ENCODE results near the gene NRDE2.

NRDE2 gene, protein sequence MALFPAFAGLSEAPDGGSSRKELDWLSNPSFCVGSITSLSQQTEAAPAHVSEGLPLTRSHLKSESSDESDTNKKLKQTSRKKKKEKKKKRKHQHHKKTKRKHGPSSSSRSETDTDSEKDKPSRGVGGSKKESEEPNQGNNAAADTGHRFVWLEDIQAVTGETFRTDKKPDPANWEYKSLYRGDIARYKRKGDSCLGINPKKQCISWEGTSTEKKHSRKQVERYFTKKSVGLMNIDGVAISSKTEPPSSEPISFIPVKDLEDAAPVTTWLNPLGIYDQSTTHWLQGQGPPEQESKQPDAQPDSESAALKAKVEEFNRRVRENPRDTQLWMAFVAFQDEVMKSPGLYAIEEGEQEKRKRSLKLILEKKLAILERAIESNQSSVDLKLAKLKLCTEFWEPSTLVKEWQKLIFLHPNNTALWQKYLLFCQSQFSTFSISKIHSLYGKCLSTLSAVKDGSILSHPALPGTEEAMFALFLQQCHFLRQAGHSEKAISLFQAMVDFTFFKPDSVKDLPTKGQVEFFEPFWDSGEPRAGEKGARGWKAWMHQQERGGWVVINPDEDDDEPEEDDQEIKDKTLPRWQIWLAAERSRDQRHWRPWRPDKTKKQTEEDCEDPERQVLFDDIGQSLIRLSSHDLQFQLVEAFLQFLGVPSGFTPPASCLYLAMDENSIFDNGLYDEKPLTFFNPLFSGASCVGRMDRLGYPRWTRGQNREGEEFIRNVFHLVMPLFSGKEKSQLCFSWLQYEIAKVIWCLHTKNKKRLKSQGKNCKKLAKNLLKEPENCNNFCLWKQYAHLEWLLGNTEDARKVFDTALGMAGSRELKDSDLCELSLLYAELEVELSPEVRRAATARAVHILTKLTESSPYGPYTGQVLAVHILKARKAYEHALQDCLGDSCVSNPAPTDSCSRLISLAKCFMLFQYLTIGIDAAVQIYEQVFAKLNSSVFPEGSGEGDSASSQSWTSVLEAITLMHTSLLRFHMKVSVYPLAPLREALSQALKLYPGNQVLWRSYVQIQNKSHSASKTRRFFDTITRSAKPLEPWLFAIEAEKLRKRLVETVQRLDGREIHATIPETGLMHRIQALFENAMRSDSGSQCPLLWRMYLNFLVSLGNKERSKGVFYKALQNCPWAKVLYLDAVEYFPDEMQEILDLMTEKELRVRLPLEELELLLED

DNA sequence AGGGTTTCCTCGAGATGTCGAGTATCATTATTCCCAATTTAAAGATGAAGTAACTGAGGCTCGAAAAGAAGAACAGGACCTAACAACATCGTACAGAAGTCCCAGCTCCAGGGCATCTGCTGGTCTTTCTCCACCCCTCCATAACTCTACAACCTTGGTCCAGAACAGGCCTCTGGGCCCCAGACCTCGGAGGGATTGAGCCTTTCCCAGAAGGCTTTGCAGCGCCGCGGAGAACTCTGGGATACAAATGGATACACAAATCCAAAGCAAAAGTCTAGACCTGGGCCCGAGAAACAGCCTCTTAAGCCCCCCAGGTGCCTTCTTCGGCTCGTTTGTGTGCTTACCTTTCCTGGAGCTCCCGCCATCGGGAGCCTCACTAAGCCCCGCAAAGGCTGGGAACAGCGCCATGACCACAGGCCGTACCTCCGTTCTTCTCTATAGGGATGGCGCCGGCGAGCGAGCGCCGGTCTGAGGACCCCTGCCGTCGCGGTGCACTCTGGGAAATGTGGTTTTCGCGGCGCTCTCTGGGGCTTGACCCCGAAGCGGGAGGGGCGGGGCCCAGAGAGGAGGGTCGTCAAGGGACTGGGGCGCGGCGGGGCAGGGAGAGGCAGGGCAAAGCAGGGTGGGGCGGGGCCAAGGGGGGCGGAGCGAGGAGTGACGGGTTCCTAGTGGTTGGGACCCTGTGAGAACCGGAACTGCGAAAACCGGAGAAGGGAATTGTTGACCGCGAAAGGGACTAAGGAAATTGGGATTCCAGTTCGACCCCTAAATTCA, at the start of gene NRDE2:
Gene NRDE2 (minus strand): TSS at position 445 of the 774 bp plus-strand sequence. CDS start 37 bp downstream, at position 408.
- DNase-seq (ENCODE audit: low read depth in 2 of 2) = peak; percentile 92 to 93

DNA sequence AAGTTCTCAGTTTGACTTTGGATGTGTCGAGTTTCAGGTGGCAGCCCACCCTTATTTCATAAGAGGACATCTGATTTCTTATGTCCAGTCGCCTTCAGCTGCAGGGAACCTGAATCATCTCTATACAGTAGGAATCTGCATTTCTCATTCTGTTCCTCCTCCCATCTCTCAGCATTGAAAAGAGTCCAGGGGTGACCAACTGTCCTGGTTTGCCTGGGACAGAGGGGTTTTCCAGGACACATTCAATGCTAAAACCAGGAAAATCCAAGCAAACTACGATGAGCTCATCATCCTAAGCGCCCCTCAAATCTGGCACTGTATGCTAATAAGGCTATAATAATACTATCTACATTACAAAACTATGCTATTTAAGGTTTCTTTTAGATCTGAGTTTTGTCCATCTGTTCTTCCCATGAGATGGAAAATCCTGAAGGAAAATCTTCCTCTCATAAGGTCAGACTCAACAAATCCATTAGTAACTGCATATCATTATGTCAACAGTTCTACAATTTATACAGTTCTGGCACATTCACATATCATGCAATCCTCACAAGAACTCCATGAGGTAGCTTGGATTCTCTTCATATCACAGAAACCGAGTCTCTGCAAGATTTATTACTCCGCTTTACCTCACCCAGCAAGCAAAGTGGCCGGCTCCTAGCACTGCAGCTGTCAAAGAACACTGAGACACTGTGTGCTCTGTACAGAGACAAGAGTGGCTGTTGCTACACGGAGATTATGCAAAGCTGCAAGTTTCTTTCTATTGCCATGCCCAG, 49.5 kb upstream of the NRDE2 start:
- DNase-seq (ENCODE audit: low read depth in 2 of 2) = no peak

DNA sequence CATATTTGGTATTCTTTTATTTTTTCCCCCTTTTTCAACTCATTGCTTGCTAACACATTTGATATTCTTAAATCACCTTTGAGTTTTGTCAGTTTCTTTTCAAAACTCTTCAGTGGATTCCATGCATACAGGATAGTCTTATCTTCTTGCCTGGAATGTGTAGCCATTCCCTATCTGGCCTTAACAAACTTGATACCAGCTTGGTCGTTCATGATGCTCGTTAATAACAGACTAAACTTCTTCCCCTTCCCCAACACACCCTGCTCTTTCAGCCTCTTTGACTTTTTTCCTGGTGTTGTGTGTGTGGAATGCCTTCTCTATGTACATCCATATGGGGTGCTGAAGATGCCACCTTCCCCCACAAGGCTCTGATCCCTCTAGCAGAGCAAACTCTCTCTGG, 47.4 kb upstream of the NRDE2 start:
- no peak for DNase-seq (ENCODE audit: low read depth in 2 of 2)

DNA sequence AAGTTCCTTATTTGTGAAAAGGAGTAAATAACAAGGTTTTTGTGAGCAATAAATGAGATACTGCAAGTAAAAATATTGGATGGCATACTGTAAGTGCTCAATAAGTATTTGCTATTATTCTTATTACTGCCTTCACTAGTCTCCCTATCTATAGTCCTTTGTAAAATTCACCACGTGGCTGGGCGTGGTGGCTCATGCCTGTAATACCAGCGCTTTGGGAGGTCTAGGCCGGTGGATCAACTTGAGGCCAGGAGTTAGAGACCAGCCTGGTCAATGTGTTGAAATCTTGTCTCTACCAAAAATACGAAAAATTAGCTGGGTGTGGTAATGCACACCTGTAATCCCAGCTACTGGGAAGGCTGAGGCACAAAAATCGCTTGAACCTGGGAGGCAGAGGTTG, 46.5 kb upstream of the NRDE2 start:
- no peak for DNase-seq (ENCODE audit: low read depth in 2 of 2)

DNA sequence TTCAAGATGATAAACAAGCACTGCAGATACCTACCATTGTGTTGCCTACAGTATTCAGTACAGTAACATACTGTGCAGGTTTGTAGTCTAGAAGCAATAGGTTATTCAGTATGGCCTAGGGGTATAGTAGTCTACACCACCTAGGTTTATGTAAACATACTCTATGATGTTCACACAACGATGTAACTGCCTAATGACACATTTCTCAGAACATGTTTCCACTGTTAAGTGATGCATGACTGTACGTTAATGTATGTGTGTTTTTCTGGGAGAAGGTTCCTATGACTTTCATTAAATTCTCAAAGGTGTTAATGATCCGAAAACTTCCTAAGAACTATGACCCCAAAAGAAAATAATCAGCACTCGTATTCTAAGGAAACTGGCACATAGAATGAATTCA, 44.2 kb upstream of the NRDE2 start:
- DNase-seq (ENCODE audit: low read depth in 2 of 2) = no peak

DNA sequence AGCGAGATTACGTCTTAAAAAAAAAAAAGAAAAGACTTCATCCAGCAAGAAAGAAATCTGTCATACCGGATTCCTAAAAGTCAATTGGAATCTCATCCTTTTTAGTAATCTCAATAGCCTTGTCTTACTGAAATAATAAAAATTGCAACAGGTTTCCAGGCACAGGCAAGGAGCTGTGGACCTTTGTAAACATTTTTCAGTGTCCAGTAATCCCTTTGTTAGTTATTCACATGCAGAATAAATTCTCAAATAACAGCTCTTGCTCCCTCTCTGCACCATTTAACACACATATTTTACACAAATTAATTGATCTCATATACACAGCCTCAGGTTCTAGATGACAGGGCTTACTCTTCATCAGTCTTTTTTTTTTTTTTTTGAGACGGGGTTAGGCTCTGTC, 43.1 kb upstream of the NRDE2 start:
- DNase-seq (ENCODE audit: low read depth in 2 of 2) = no peak

DNA sequence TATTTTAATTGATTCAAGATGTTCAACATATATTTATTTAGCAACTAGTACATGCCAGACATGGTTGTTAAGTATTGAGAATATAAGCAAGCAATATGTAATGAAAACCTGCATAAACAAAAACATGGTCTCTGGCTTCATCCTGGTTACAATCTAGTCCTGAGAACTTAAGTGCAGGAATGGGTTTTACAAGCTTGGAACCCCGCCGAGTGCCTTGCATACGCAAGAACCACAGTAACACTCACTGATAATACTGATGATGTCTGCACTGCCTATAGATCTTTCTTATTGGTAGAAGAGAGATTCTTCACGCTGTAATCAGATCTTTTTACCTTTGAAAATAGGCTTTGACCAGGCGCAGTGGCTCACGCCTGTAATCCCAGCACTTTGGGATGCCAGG, 42.1 kb upstream of the NRDE2 start:
- no peak for DNase-seq (ENCODE audit: low read depth in 2 of 2)

DNA sequence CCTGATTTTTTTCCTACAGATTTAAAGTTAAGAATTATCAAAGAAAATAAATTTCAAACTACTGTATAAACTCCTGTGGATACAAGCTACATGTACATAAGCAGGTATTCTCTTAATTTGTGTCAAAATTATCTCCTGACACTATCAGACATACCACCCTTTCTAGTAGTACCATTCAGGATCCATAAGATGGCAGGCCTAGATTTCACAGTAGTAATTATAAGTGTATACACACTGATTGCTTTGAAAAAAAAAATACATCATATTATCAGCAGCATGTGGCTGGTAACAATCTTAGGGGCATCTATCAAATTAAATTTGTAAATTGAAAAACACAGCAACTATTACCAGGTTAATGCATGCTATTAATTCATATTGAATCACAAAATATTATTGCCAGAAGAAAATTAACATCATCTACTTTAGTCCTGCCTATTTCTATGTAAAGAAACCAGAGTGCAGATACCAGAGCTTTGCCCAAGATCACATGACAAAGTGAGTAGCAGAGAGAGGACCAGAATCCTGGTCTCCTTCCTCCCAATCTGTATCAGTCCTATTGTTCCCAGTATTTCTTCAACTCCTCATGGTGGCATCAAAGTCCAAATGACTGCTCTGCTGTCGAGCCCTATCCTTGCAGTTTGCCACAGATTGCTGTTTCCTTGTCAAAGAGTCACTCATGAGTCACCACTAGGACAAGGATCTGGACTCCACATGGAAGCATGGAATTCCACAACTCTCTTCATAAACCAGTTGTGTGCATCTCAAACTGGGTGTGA, 37.4 kb upstream of the NRDE2 start:
- DNase-seq (ENCODE audit: low read depth in 2 of 2) = no peak

DNA sequence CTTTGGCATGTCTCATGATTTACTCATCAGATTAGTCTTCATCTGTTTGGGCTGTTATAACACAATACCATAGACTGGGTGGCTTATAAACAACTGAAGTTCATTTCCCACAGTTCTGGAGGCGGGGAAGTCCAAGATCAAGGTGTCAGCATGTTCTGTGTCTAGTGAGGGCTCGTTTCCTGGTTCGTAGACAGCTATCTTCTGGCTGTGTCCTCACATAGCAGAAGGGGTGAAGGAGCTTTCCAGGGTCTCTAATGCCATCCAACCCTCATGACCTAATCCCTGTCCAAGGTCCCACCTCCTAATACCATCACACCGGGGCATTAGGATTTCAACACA, 30.8 kb upstream of the NRDE2 start:
- no peak for DNase-seq (ENCODE audit: low read depth in 2 of 2)

DNA sequence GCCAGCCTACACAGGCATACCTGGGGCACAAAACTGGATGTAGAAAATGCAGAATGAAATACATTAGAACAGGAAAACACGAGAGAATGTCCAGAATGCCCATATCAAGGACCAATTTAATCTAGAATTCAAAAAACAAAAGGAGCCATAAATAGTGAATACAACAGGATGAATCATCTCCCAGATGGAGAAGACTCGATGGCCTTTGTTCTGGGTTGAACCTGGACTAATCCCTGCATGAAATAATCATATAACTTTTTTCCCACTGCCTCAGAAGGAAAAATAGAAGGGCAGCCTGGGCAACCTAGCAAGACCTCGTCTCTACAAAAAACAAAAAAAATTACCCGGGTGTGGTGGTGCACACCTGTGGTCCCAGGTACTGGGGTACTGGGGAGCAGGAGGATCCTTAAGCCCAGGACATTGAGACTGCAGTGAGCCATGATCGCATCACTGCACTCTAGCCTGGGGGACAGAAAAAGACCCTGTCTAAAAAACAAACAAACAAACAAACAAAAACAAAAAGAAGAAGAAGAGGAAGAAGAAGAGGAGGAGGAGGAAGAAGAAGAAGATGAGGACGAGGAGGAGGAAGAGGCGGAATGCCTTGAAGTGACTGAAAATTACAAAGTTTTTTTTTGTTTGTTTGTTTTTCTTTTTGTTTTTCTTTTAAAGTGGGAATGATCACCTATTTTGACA, 30.3 kb upstream of the NRDE2 start:
- DNase-seq (ENCODE audit: low read depth in 2 of 2) = no peak

DNA sequence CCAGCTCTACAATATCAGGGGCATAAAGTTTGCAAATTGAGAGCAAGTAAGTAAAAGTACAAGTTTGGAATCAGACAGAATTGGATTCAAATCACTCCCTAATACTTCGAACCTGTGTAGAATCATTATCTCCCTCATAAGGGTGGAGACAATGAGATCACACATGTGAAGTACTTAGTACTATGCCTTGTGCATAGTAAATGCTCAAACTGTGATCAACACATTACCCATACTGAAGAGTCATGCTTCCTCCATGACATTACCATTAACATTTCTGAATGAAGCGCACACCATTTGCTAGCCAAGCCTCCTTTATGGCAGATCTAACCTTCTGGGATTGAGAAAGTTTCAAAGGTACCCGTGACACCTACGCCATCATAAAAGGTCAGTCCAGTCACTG, 26.6 kb upstream of the NRDE2 start:
- DNase-seq (ENCODE audit: low read depth in 2 of 2) = no peak

DNA sequence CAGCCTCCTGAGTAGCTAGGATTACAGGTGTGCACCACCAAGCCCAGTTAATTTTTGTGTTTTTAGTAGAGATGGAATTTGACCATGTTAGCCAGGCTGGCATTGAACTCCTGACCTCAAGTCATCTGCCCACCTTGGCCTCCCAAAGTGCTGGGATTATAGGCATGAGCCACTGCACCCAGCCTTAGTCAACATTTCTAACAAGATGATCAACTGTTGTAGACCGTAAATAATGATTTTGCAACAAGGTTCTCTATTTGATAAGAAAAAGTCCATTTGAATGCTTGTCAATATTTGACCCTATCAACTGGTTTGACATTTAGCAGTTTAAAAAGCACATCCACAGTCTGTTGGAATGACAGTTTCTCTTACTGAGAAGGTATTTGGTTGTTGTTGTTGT, 25.2 kb upstream of the NRDE2 start:
- DNase-seq (ENCODE audit: low read depth in 2 of 2) = no peak

DNA sequence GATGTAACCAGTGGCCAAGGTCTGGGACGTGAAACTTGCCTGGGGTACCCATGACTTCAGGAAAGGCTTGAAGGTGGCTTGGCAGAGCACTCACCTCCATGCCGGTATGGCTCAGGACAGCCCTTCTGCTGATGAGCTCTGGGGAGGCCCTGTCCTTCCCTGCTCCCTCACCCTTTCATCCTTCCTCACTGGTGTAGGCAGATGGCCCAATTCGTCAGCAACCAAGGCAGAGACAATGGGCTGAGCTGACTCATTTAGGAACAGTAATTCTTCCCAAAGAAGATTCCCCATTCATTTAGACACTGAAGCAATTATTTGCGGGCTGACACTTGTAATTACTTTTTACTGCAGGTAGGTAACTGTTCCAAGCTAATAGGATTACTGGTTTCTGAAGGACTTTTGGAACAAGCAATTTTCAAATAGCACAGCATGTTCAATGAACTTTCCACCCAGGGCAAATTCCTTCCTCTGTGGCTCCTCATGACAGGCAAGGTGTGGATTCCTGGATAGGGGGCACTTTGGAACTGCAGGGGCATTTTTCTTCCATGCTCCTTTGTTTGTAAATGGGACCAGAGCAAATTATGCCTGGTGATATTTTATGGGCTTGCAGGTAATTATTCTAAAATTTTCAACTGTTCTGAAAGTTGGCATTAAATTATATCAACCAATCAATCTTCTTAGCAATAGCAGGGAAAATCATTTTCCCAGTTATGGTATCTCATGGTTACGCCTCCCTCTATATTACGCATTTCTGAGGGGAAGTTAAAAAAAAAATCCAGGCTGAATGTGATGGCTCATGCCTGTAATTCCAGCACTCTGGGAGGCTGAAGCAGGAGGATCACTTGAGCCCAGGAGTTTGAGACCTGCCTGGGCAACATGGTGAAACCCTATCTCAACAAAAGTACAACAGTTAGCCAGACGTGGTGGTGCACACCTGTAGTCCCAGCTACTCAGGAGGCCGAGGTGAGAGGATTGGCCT, 24.1 kb upstream of the NRDE2 start:
- DNase-seq (ENCODE audit: low read depth in 2 of 2) = no peak

DNA sequence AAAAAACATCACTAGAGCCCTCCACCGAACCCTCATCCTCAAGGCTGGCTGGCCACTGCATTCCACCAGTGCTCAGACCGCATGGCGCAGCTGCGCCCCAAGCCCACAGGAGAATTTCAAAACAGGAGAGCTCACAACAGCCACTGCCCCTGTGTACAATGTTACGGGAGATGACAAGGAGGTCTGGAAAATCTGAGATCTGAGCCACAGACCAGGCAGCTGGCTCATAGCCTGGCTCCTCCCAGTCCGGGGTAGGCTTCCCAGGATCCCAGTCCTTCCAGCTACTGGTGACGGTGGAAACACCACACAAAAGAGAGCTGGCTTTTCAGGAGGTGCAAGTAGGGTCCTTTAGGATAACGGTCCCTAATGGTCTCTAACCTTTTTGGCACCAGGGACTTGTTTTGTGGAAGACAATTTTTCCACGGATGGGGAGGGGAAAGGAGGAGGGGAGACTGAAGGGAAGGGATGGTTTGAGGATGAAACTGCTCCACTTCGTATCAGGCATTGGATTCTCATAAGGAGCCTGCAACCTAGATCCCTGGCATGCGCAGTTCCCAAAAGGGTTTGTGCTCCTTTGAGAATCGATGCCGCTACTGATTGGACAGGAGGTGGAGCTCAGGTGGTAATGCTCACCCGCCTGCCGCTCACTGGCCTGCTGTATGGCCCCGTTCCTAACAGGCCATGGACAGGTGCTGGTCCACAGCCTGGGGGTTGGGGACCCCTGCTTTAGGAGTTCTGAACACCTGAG, 23.0 kb upstream of the NRDE2 start:
- no peak for DNase-seq (ENCODE audit: low read depth in 2 of 2)

DNA sequence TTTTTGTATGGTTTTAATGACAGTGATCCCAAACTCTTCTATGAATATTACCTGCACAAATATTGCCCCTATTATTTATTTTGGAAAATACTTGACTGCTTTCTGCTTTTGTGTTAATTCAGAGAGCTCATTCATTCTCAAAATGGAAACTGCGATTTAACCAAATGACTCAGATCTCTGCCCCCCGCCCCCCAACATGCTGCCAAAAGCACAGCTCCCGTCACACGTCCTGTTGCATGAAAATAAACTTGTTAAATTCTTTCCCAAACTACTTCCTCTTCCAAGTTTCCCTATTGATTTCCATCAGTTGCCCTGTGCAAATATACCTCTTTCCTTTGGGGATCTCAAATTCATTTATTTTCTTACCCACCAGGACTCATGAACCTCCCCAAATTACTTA, 18.0 kb upstream of the NRDE2 start:
- DNase-seq (ENCODE audit: low read depth in 2 of 2) = no peak

DNA sequence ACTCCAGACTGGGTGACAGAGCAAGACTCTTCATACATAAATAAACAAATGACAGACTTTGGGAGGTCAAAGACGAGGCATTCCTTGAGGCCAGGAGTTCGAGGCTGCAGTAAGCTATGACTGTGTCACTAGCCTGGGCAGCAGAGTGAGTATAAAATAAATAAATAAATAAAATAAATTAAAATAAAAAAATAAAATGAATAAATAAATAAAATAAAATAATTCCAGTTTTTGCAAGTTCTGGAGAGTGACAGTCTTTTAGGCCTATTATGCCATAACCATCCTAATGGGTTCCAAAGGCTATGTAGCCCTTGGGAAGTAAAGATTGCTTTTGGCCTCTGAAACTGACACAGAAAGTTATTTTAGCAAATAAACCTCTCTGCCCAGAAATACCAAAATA, 16.5 kb upstream of the NRDE2 start:
- no peak for DNase-seq (ENCODE audit: low read depth in 2 of 2)

DNA sequence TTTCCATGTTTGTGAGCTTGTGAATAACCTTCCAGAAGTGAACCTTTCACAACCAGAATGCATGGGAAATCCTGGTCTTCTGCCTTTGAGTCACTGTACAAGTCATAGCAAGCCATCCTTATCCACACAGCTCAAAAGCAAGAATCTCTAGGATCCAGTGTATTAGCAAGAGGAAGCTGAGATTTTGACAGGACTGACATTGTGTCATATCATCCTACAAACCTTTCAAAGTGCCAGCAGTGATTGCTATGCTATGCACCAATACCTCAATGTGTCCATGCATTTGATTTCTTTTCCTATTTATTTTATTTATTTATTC, 13.5 kb upstream of the NRDE2 start:
- no peak for DNase-seq (ENCODE audit: low read depth in 2 of 2)

Measured in activated CD8-positive, alpha-beta memory T cell treated with anti-CD3 and anti-CD28 coated beads for 4 hours (primary cell).